OCI-LY1 (cell line): ENCODE results near the gene FILIP1.

Experiments
- H2AFZ ChIP-seq: fragments of 200-600 bp; sonication (generic), shearing (Covaris generic); 2 replicates; pipeline ENCODE4 v1.6.0; 2014; ENCODE audit warnings: antibody characterized with exemption, mild to moderate bottlenecking, low read length
- H3F3A ChIP-seq: fragments of 200-600 bp; sonication (generic), shearing (Covaris generic); 2 replicates; pipeline ENCODE4 v1.6.0; 2014; ENCODE audit warnings: mild to moderate bottlenecking, antibody characterized with exemption, low read length, moderate library complexity; ENCODE audit not compliant: insufficient read depth
- H3K27ac ChIP-seq: fragments of 200-600 bp; sonication (generic); 2 replicates; pipeline ENCODE4 v1.5.1; 2014; ENCODE audit warnings: low read length, mixed run types, mild to moderate bottlenecking, low read depth; ENCODE audit not compliant: poor library complexity, severe bottlenecking
- H3K27me3 ChIP-seq: fragments of 200-600 bp; sonication (generic); 2 replicates; pipeline ENCODE4 v1.6.0; 2014; ENCODE audit warnings: antibody characterized with exemption, mild to moderate bottlenecking, low read length, moderate library complexity; ENCODE audit not compliant: insufficient read depth
- H3K36me3 ChIP-seq: fragments of 200-600 bp; sonication (generic); 2 replicates; pipeline ENCODE4 v1.6.1; 2014; ENCODE audit warnings: mild to moderate bottlenecking, antibody characterized with exemption, low read length, moderate library complexity, mixed read lengths; ENCODE audit not compliant: insufficient read depth
- H3K4me1 ChIP-seq: fragments of 200-600 bp; sonication (generic); 2 replicates; pipeline ENCODE4 v1.5.1; 2014; ENCODE audit warnings: mild to moderate bottlenecking, low read length, moderate library complexity; ENCODE audit not compliant: insufficient read depth, severe bottlenecking
- H3K4me2 ChIP-seq: fragments of 200-600 bp; sonication (generic), shearing (Covaris generic); 2 replicates; pipeline ENCODE4 v1.6.1; 2014; ENCODE audit warnings: low read length
- H3K4me3 ChIP-seq: fragments of 200-600 bp; sonication (generic); 2 replicates; pipeline ENCODE4 v1.5.1; 2014; ENCODE audit warnings: low read length, low read depth, mild to moderate bottlenecking, mixed read lengths; ENCODE audit not compliant: poor library complexity, severe bottlenecking
- H3K79me2 ChIP-seq: fragments of 200-600 bp; shearing (Covaris generic); 2 replicates; pipeline ENCODE4 v1.6.1; 2016; ENCODE audit warnings: mixed run types, low read length, mixed read lengths; ENCODE audit not compliant: insufficient read depth
- H3K9ac ChIP-seq: fragments of 200-600 bp; sonication (generic), shearing (Covaris generic); 2 replicates; pipeline ENCODE4 v1.6.1; 2014; ENCODE audit warnings: mild to moderate bottlenecking, low read length, mixed read lengths
- H3K9me2 ChIP-seq: fragments of 200-600 bp; sonication (generic), shearing (Covaris generic); 2 replicates; pipeline ENCODE4 v1.6.1; 2014; ENCODE audit warnings: low read depth, mild to moderate bottlenecking, low read length, mixed read lengths
- H3K9me3 ChIP-seq: fragments of 200-600 bp; shearing (Covaris generic); 2 replicates; pipeline ENCODE4 v1.6.1; 2014; ENCODE audit warnings: low read length, mixed read lengths
- H4K20me1 ChIP-seq: fragments of 200-600 bp; sonication (generic), shearing (Covaris generic); 2 replicates; pipeline ENCODE4 v1.6.0; 2016; ENCODE audit warnings: mild to moderate bottlenecking, low read length; ENCODE audit not compliant: insufficient read depth
- EZH2 ChIP-seq: fragments of 200-600 bp; sonication (generic), shearing (Covaris generic); IDR thresholded peaks from 2 replicates; pipeline ENCODE4 v1.8.0; 2017; ENCODE audit warnings: borderline replicate concordance, mixed run types, mild to moderate bottlenecking, antibody characterized with exemption, low read length, moderate library complexity, mixed read lengths
- TF ChIP-seq, protein P1 (sequence below): fragments of 200-600 bp; sonication (generic), shearing (Covaris generic); IDR thresholded peaks from 2 replicates; pipeline ENCODE4 v1.5.1; 2017; ENCODE audit warnings: mild to moderate bottlenecking, antibody characterized with exemption, low read length, moderate library complexity, mixed read lengths

Gene FILIP1

DNA sequence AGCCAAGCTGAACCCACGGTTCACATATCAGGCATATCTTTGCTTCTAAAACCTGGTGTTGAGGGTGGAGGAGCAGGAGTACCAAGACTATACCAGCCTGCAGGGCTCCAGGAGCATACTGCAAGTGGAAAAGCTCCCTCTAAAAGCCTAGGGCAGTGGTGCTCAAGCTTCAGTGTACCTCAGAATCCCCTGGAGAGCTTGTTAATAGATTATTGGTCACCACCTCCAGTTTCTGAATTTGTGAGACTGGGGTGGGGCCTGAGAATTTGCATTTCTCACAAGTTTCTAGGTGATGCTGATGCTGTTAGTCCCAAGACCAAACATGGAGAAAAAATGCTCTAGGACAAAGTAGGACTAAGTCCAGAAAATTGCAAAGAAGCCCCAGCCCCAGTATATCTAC is 65.4 kb downstream of the FILIP1 start:
- no peaks in the 10 kb centered on the region for H4K20me1 ChIP-seq
- TF ChIP-seq, protein P1, sequence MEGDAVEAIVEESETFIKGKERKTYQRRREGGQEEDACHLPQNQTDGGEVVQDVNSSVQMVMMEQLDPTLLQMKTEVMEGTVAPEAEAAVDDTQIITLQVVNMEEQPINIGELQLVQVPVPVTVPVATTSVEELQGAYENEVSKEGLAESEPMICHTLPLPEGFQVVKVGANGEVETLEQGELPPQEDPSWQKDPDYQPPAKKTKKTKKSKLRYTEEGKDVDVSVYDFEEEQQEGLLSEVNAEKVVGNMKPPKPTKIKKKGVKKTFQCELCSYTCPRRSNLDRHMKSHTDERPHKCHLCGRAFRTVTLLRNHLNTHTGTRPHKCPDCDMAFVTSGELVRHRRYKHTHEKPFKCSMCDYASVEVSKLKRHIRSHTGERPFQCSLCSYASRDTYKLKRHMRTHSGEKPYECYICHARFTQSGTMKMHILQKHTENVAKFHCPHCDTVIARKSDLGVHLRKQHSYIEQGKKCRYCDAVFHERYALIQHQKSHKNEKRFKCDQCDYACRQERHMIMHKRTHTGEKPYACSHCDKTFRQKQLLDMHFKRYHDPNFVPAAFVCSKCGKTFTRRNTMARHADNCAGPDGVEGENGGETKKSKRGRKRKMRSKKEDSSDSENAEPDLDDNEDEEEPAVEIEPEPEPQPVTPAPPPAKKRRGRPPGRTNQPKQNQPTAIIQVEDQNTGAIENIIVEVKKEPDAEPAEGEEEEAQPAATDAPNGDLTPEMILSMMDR = no peak
- no peak for TF ChIP-seq EZH2
- H3K36me3 ChIP-seq = no peaks in the 10 kb centered on the region
- no peaks in the 10 kb centered on the region for H3K9me3 ChIP-seq
- no peaks in the 10 kb centered on the region for H3K27me3 ChIP-seq
- H3K79me2 ChIP-seq = no peaks in the 10 kb centered on the region
- H3K4me2 ChIP-seq = no peak overlapping the region
- H3K9ac ChIP-seq = no peak overlapping the region
- H3K4me1 ChIP-seq = no peaks in the 10 kb centered on the region
- H3K27ac ChIP-seq = no peak overlapping the region
- H2AFZ ChIP-seq = no peak overlapping the region
- no peaks in the 10 kb centered on the region for H3F3A ChIP-seq
- no peaks in the 10 kb centered on the region for H3K9me2 ChIP-seq
- H3K4me3 ChIP-seq = no peak overlapping the region

DNA sequence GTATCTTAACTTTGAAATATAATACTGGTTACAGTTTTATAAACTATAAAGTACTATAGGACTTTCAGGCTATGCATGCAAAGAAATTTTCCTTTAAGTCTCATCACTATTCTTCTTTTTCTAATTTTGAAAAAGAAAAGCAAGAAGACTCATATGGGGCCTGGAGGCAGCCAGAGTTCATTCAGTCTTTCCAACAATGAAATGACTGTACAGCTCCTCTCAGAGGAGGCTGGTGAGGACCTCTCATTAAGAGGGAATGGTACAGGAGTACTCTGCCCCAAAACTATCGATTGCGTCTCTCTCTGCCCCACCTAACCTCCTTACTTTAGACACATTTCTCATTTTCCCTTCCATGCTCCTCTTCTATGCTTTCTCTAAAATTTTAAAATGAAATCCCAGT is 66.3 kb downstream of the FILIP1 start:
- Histone ChIP-seq H3K4me1 (no peaks in the 10 kb centered on the region), H3K36me3 (no peaks in the 10 kb centered on the region), H3K4me2 (no peak overlapping the region), H3K9ac (no peak overlapping the region), H3K27ac (no peak overlapping the region), H3F3A (no peaks in the 10 kb centered on the region), H3K27me3 (no peaks in the 10 kb centered on the region), H4K20me1 (no peaks in the 10 kb centered on the region), H3K9me3 (no peaks in the 10 kb centered on the region), H3K4me3 (no peak overlapping the region), H2AFZ (no peak overlapping the region), H3K79me2 (no peaks in the 10 kb centered on the region), H3K9me2 (no peaks in the 10 kb centered on the region)
- no peak for TF ChIP-seq EZH2
- TF ChIP-seq, protein P1 = no peak

DNA sequence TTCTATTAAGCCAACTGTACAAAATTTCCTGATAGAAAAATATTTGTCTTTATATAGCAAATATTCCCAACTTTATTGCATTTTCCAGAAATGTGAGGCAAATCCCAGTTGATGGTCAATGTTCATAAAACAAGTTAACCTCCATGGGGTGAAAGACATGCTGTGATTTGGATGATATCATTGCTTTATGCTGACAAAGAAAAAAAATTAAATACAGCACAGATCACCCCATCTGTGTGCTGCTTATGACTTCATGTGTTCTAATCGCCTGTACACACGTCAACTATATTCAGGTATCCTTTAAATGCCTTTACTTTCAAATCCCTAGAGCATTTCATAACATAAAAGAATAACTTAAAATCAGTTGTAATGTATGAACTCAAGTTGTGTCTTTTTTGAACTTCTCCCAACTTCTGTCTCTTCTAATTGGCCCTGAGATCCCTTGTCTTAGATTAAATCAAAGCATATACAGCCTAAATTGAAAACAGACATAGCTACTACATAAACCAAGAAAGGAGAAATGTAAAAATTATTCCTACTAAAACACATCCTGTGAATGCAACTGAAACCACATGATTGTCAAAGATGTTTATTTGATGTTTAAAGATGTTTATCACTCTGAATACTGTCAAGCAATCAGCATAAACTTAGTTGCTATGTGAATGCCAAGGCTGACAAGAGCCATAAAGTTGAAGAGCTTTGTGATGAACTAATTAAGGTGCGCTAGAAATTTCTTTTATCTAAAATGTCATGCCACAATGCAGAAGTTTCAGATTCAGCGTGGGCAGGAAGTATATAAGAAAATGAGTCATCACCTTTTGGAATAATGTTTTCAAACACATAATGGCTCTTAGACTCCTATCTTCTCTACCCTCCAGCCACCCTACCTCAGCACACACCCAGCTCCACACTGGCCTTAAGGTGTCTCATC is 68.7 kb downstream of the FILIP1 start:
- Histone ChIP-seq H3K4me2 (no peak overlapping the region), H3K79me2 (no peaks in the 10 kb centered on the region), H3K4me1 (no peaks in the 10 kb centered on the region), H2AFZ (no peak overlapping the region), H3K4me3 (no peak overlapping the region), H3K27ac (no peak overlapping the region), H3K9ac (no peak overlapping the region), H3K9me3 (no peaks in the 10 kb centered on the region), H3K27me3 (no peaks in the 10 kb centered on the region), H3F3A (no peaks in the 10 kb centered on the region), H3K9me2 (no peaks in the 10 kb centered on the region), H4K20me1 (no peaks in the 10 kb centered on the region), H3K36me3 (no peaks in the 10 kb centered on the region)
- TF ChIP-seq, protein P1 = no peak
- no peak for TF ChIP-seq EZH2
